HL-60 (cell line): Measurements from ENCODE around the gene GPATCH4.

Experiments used
- DNase-seq, 2 experiments: peaks; one replicate each; pipeline ENCODE4 v3.0.0-alpha.2; 2010 to 2020; ENCODE audit warnings: low read depth in 1 of 2, low spot score in 1 of 2
- H3K27ac ChIP-seq: fragments of 250-450 bp; sonication (Bioruptor Pico); replicated peaks from 2 replicates; pipeline ENCODE4 v1.5.1; 2020; ENCODE audit warnings: mild to moderate bottlenecking, moderate library complexity
- H3K27me3 ChIP-seq: fragments of 250-450 bp; sonication (Bioruptor Pico); 2 replicates; pipeline ENCODE4 v1.5.1; 2021; ENCODE audit warnings: mild to moderate bottlenecking, moderate library complexity; ENCODE audit not compliant: insufficient read depth, poor library complexity, severe bottlenecking
- H3K4me3 ChIP-seq: replicated peaks from 2 replicates; pipeline ENCODE4 v1.5.1; 2011; ENCODE audit warnings: mild to moderate bottlenecking, control low read depth, low read length; ENCODE audit not compliant: insufficient read depth
- CTCF ChIP-seq: IDR thresholded peaks from one replicate; pipeline ENCODE4 v1.5.1; 2011; ENCODE audit warnings: low read length, control low read depth, inconsistent platforms; ENCODE audit not compliant: insufficient read depth
- GABPA ChIP-seq: IDR thresholded peaks from 2 replicates; pipeline ENCODE4 v1.6.1; 2012; ENCODE audit warnings: low read depth
- POLR2AphosphoS5 ChIP-seq: IDR thresholded peaks from 2 replicates; pipeline ENCODE4 v1.6.1; 2012; ENCODE audit warnings: low read depth
- SPI1 ChIP-seq: IDR thresholded peaks from 2 replicates; pipeline ENCODE4 v1.6.1; 2012; ENCODE audit warnings: low read depth, mild to moderate bottlenecking, borderline replicate concordance
- TF ChIP-seq, protein P1 (sequence below): IDR thresholded peaks from 2 replicates; pipeline ENCODE4 v1.6.1; 2012; ENCODE audit warnings: low read depth; ENCODE audit not compliant: insufficient replicate concordance

The GPATCH4 gene

GRCh38 chr1:156571261-156571852 lies 29.9 kb downstream of the GPATCH4 start:
- no peak for DNase-seq
- Histone ChIP-seq H3K27ac (peak overlapping the region; percentile 45; the same call in 1 of the 2 replicates), H3K27me3 (no peaks in the 10 kb centered on the region), H3K4me3 (peak overlapping the region; percentile 87)
- TF ChIP-seq, protein P1, sequence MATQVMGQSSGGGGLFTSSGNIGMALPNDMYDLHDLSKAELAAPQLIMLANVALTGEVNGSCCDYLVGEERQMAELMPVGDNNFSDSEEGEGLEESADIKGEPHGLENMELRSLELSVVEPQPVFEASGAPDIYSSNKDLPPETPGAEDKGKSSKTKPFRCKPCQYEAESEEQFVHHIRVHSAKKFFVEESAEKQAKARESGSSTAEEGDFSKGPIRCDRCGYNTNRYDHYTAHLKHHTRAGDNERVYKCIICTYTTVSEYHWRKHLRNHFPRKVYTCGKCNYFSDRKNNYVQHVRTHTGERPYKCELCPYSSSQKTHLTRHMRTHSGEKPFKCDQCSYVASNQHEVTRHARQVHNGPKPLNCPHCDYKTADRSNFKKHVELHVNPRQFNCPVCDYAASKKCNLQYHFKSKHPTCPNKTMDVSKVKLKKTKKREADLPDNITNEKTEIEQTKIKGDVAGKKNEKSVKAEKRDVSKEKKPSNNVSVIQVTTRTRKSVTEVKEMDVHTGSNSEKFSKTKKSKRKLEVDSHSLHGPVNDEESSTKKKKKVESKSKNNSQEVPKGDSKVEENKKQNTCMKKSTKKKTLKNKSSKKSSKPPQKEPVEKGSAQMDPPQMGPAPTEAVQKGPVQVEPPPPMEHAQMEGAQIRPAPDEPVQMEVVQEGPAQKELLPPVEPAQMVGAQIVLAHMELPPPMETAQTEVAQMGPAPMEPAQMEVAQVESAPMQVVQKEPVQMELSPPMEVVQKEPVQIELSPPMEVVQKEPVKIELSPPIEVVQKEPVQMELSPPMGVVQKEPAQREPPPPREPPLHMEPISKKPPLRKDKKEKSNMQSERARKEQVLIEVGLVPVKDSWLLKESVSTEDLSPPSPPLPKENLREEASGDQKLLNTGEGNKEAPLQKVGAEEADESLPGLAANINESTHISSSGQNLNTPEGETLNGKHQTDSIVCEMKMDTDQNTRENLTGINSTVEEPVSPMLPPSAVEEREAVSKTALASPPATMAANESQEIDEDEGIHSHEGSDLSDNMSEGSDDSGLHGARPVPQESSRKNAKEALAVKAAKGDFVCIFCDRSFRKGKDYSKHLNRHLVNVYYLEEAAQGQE: no peak
- TF ChIP-seq POLR2AphosphoS5 (no peak), SPI1 (no peak)

- no peak for TF ChIP-seq CTCF
- TF ChIP-seq, protein P1: no peak
- peak; percentile 63; the same call in 1 of the 2 replicates for TF ChIP-seq GABPA
- TF ChIP-seq SPI1: no peak
- TF ChIP-seq POLR2AphosphoS5: no peak
- H3K27ac ChIP-seq: no peak overlapping the region
- H3K4me3 ChIP-seq: no peak overlapping the region
- peak in 1 of 2 experiments; percentile 7 for DNase-seq
- H3K27me3 ChIP-seq: no peaks in the 10 kb centered on the region
These were observed 34.8 kb downstream of the GPATCH4 start for GRCh38 chr1:156566436-156566835.

GRCh38 chr1:156565519-156565918 lies 35.8 kb downstream of the GPATCH4 start:
- Histone ChIP-seq H3K4me3 (no peak overlapping the region), H3K27ac (no peak overlapping the region), H3K27me3 (no peaks in the 10 kb centered on the region)
- TF ChIP-seq POLR2AphosphoS5 (no peak), GABPA (no peak), SPI1 (no peak), CTCF (no peak)
- TF ChIP-seq, protein P1: no peak
- no peak for DNase-seq
